Left colon (tissue), 2 donors: ENCODE results near the gene FYTTD1. TPM values are rescaled to one million over a fixed set of nuclear protein-coding genes. Genes with fewer than 3 reads are reported as not detected.
"Not testable (repeated sequence)": the region's sequence is repeated elsewhere in the genome, so short reads cannot be mapped to it uniquely, and the experiment has no call there.

Experiments
- ATAC-seq: fragments of 200-7000 bp; cut with Tn5 transposase; one replicate; pipeline ENCODE4 v1.9.1; 2020; ENCODE audit warnings: mild to moderate bottlenecking, moderate library complexity
- DNase-seq, 2 donors: peaks; one replicate each; pipeline ENCODE4 v3.0.0-alpha.2; 2020
- intact Hi-C, 2 donors: fragments of 100-400 bp; cut with DNase I in 1 of 2; cut with micrococcal nuclease in 1 of 2; formaldehyde crosslinking; loops; one replicate each; pipeline versions ENCODE4 v1.11.2 to v1.14.0; 2022; cut with DNase I, micrococcal nuclease
- long read RNA-seq: library from polyadenylated mRNA; unstranded; transcript quantifications from one replicate; pipeline ENCODE4 v2.0.0, GENCODE V29; 2021
- total RNA-seq, 2 donors: library from RNA; stranded (reverse); fragmentation: NEBNext Ultra II Directional; extraction: Animal tissue kit (Norgen Biotek cat#: 25700); gene quantifications; one replicate each; pipeline ENCODE4 v1.2.1, GENCODE V29; 2021
- donor health status: DM: no; HTN: no; CAD: no.
- donor health status: DM: yes; HTN: yes; CAD: no.

The FYTTD1 gene, protein sequence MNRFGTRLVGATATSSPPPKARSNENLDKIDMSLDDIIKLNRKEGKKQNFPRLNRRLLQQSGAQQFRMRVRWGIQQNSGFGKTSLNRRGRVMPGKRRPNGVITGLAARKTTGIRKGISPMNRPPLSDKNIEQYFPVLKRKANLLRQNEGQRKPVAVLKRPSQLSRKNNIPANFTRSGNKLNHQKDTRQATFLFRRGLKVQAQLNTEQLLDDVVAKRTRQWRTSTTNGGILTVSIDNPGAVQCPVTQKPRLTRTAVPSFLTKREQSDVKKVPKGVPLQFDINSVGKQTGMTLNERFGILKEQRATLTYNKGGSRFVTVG
- total RNA-seq, result 10 to 100 TPM; 32.6 to 37.5 TPM
- long read RNA-seq, full-length matches to known transcripts, result 85 of 121 reads
- long read RNA-seq, partial matches to known transcripts, result 21 of 121 reads
- long read RNA-seq, other reads (novel, unspliced or antisense), result 15 of 121 reads

DNA sequence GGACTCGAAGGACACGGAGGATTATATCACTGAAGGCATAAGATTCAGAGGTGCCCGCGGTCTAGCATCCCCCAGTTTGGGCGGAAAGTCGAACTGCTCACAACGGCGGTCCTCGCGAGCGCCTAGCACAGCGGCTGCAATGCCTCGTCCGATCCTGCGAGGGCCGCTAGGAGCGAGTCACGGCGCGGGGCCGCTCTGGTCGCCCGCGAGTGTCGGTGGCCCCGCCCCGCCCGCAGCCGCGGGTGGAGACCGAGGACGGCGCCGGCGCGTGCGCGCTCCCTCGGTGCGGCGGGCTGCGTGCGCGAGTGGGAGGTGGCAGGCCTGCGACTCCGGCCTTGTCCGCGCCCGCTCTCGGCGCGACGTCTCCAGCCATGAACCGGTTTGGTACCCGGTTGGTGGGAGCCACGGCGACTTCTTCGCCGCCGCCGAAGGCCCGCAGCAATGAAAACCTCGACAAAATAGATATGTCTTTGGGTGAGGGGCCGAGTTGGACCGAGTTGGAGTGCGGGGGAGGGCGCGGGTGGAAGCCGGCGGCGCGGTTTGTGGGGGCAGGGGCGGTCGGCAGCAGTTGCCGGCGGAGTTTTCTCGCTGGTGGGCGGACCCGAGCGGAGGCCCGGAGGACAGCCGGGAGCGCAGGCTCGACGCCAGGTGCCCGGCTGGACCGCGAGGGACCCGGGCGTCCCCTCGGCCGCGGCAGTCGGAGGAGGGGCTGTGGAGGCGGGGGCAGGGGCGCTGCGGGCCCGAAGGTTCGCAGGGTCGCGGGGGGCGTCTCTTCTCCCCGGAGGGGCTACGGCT is at the start of gene FYTTD1:
FYTTD1 (plus strand) TSS at position 283 of the 795 bp plus-strand sequence; CDS start at position 372, 89 bp downstream.
- intact Hi-C loops, result no loop called here
- peak; percentile 85 to 92 for DNase-seq
- peak; percentile 93 for ATAC-seq

DNA sequence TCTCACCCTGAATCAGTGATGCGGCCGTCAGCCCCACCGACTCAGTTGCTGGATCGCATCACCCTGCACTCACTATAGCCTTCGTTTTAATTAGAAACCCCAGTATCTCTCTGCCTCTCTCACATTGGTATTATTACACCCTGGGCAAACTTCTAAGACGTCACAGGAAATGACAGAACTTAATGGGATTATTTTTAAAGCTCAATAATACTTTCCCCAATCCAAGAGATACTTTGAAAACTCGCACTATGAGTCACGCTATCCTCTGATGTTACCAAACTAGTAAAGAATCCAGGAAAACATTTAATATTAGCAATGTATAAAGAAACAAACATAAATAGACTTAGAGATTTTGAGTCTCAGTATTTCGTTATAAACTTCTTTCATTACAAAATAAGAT is 49.6 kb upstream of the FYTTD1 start:
- DNase-seq (no peak), ATAC-seq (no peak)

DNA sequence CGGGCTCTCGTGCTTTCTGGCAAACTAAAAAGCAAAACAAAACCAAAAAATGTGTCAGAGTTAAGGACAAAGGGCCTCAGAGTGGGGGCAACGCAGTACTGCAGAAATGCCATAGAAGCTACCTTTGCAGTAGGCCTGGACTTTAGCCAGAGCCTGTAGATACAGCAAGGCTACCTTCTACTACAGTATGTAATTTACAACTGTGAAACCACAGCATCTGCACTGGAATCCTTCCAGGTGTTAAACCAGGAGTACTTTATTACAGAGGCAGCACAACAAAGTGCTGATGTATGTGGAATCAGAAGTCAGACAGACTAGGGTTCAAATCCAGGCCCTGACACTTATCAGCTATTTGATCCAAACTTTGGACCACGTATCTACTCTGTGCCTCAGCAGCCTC is 47.8 kb upstream of the FYTTD1 start:
- intact Hi-C loops, result no loop called here
- ATAC-seq, result peak; percentile 73
- DNase-seq, result no peak

More for the DNA sequence above, 49.6 kb upstream of the FYTTD1 start:
- intact Hi-C loops, result no loop called here

DNA sequence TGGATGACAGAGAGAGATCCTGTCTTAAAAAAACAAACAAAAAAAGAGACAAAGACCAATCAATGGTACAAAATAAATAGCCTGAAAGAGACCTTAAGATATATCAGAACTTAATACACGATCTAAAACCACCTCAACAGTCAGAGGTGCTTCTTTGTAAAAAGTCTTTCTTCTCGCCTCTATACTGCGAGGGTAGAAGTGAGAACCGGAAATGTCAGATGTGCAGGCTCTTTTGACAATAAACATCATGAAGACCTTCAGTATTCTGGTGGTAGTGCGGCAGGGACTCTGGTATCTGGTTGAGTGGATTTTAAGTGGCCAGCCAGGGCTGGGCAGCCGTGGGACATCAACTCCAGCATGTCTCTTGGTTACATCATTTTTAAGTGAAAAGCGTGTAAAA is 43.0 kb upstream of the FYTTD1 start:
- no peak for ATAC-seq
- no peak for DNase-seq
- intact Hi-C loops, result no loop called here

DNA sequence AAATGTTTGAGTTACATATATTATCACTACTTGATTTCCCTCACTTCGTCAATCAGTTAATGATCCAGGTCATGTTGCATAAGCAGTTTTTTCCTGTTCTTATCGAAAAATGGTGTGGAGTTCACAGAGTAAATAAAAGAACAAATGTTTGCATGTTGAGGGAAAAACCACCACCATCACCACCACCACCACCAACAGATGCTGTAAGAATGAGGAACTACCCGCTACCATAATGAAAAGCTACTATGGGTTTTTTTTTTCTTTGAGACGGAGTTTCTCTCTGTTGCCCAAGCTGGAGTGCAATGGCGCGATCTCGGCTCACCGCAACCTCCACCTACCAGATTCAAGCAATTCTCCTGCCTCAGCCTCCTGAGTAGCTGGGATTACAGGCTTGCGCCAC is 40.5 kb upstream of the FYTTD1 start:
- intact Hi-C loops, result no loop called here

DNA sequence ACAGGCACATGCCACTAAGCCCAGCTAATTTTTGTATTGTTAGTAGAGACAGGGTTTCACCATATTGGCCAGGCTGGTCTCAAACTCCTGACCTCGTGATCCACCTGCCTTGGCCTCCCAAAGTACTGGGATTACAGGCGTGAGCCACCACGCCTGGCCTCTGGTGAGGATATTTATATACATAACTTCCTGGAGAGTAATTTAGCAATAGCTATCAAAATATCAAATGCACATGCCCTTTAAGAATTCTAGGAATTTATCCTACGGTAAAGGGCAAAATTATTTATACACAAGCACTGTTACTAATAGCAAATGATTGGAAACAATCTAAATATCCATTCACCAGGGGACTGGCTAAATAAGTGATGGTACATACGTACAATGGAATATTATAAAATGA is 38.7 kb upstream of the FYTTD1 start:
- intact Hi-C loops, ATAC-seq, DNase-seq: not testable (repeated sequence)

More for the DNA sequence above, 40.5 kb upstream of the FYTTD1 start:
- ATAC-seq (no peak), DNase-seq (peak in 1 of 2 donors; percentile 18)

DNA sequence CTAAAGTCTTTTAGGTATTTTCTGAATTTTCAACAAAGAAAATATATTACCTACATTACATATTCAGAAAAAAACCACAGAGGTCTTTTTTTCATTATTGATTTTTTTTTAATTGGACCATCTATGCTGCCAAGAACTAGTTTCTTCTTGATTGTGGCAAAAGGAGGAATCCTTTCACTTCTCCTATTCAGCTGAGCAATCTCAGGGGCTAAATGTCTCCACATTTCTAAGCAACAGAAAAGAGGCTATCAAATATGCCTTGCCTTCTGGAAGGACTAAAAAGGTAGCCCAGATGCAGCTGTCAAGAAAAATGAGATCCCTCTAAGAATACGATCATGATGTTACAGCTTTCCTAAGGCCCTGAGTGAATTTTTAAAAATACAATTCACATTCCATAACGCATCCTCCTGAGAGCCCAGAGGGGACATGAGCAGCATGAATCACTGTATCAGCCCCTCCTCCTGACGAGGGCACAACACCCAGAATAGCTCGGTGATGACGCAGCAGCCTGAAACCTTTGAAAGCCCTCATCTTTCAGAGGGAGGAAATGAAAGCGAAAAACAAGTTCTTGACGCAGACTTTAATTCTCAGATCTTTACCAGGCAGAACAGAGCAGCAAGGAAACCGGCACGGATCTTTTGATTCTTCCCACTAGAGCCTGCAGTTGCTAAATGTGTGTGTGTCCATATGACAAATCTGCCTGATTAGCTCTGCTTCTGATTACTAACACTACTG is 37.5 kb upstream of the FYTTD1 start:
- DNase-seq, result peak; percentile 74 to 89
- ATAC-seq, result peak; percentile 70
- intact Hi-C loops, result no loop called here

DNA sequence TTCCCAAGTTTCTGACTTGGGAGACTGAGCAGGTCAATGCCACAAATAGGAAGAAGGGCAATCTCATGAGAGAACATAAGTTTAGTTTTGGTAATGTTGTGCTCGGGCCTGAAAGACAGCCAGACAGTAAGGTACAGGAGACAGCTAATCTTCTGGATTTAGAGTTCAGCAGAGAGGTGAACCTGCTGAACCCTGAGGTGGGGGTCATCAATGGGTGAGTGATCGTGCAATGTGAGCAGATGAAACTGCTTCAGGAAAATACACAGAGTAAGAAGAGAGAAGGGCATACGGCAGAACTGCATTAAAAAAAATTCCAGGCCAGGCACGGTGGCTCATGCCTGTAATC is 36.2 kb upstream of the FYTTD1 start:
- DNase-seq (no peak), ATAC-seq (no peak)
- intact Hi-C loops, result no loop called here

DNA sequence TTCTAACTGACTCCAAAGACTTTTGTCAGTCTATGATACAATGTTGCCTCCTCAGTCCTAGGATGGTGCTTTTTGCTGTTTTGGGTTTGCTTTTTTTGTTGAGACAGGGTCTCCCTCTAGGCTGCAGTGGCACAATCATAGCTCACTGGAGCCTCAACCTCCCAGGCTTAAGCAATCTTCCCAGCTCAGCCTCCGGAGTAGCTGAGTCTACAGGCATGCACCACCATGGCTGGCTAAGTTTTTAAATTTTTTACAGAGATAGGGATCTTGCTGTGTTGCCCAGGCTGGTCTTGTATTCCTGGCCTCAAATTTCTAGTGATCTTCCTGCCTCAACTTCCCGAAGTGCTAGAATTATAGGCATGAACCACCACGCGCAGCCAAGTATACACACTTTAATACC is 35.4 kb upstream of the FYTTD1 start:
- DNase-seq (no peak), ATAC-seq (no peak)
- intact Hi-C loops, result no loop called here

DNA sequence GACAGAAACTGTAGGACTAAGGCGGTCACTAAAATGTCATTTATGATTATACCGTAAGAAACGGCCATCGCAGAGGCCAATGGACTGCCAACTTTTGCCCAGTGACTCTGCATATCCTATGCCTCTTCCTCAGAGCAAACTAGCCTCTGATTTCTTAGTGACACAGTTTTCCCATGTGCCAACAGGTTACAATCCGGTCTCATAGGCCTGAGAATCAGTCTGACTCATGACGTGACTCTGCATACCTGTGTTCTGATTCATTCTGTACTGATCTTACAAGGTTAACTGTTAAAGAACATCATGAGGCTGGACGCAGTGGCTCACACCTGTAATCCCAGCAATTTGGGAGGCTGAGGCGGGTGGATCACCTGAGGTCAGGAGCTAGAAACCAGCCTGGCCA is 30.8 kb upstream of the FYTTD1 start:
- intact Hi-C loops, result no loop called here
- DNase-seq (no peak), ATAC-seq (no peak)

DNA sequence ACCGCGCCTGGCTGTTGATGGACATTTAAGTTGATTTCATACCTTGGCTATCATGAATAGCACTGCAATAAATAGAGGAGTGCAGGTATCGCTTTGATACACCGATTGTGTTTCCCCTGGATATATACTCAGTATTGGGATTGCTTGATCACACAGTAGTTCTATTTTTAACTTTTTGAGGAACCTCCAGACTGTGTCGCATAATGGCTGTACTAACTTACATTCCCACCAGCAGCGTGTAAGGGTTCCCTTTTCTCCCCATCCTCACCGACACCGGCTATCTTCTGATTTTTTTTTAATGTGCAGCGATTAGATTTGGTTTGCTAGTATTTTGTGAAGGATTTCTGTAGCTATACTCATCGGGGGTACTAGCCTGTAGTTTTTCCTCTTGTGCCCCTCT is 29.0 kb upstream of the FYTTD1 start:
- DNase-seq (no peak), ATAC-seq (no peak)
- intact Hi-C loops, result no loop called here

DNA sequence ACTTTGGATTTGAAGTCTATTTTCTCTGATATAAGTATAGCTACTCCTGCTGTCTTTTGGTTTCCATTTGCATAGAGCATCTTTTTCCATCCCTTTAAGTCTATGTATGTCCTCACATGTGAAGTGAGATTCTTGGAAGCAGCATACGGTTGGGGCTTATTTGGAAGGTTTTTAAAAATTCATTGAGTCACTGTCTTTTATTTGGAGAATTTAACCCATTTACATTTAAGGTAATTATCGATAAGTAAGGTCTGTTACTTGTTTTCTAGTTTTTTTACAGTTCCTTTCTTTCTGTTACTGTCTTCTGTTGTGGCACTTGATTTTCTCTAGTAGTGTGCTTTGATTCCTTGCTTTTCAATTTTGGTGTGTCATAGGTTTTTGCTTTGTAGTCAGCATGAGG is 26.9 kb upstream of the FYTTD1 start:
- ATAC-seq (no peak), DNase-seq (no peak)
- intact Hi-C loops, result no loop called here

DNA sequence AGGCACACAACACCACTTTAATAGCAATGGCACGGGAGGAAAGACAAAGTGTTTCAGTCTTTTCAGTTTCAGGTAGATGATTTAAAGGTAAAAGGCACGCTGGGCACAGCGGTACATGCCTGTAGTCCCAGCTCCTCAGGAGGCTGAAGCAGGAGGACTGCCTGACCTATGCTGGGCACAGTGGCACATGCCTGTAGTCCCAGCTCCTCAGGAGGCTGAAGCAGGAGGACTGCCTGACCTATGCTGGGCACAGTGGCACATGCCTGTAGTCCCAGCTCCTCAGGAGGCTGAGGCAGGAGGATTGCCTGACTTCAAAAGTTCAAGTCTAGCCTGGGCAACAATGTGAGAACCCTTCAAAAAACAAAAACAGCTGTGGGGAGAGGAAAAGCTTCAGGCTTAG is 21.8 kb upstream of the FYTTD1 start:
- DNase-seq, intact Hi-C loops, ATAC-seq: not testable (repeated sequence)

DNA sequence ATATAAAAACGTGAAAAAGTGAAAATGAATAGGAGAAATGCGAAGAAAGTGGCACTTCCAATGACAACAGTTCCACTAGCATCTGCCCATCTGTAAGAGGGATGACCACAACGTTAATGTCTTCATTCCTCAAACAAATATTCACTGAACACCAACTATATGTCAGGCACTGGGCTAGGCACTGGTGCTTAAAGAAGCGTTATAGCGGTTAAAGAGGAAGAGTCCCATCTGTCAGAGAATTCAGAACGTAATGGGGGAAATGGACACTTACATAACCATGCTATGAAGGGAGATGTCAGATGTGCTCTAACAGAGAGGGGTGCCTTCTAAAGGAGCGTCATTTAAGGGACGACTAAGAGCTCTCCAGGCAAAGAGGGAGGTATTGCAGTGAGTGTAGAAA is 21.2 kb upstream of the FYTTD1 start:
- intact Hi-C loops, result no loop called here
- DNase-seq (no peak), ATAC-seq (no peak)

DNA sequence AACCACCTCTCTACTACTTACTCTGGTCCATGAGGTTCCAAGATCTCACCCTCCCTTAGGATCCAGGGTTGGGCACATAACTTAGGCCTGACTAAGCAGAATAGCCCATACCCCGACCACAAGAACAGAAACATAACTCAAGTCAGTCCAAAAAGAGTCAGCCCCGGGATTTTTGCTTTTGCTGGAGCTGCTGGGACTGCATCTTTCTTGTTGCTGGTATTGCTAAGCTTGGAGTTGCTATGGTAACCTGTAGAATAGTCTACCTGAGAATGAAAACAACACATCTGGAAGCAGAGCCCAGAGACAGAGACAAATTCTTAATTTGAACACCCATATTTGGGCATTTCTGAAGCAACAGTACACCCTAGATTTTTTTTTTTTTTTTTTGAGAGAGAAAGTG is 19.5 kb upstream of the FYTTD1 start:
- no peak for ATAC-seq
- no peak for DNase-seq
- intact Hi-C loops, result no loop called here

DNA sequence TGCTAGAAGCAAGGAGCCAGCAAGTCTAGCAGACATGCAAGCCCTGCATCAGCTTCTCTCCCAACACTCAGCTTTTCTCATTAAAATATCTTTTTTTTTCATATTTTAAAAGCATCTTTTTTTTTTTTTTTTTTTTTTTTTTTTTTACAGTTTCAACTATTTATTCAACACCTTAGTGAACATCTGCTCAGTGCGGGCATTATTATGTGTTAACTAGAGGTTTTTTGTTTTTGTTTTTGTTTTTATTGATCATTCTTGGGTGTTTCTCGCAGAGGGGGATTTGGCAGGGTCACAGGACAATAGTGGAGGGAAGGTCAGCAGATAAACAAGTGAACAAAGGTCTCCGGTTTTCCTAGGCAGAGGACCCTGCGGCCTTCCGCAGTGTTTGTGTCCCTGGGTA is 18.9 kb upstream of the FYTTD1 start:
- DNase-seq, intact Hi-C loops, ATAC-seq: not testable (repeated sequence)

DNA sequence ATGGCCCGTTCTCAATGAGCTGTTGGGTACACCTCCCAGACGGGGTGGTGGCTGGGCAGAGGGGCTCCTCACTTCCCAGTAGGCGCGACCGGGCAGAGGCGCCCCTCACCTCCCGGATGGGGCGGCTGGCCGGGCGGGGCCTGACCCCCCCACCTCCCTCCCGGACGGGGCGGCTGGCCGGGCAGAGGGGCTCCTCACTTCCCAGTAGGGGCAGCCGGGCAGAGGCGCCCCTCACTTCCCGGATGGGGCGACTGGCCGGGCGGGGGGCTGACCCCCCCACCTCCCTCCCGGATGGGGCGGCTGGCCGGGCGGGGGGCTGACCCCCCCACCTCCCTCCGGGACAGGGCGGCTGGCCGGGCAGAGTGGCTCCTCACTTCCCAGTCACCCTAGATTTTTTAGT is 18.2 kb upstream of the FYTTD1 start:
- ATAC-seq, intact Hi-C loops, DNase-seq: not testable (repeated sequence)

DNA sequence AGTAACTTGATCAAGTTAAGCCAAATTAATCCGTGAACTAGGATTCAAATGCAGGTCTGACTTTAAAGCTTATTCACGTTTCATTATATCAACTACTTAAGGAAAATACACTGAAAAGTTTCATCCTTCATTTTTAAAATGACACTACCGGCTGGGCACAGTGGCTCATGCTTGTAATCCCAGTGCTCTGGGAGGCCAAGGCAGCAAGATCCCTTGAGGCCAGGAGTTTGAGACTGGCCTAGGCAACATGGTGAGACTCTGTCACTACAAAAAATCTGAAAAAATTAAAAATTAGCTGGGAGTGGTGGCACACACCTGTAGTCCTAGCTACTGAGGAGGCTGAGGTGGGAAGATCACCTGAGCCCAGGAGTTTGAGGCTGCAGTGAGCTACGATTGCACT is 16.6 kb upstream of the FYTTD1 start:
- intact Hi-C loops, result no loop called here

DNA sequence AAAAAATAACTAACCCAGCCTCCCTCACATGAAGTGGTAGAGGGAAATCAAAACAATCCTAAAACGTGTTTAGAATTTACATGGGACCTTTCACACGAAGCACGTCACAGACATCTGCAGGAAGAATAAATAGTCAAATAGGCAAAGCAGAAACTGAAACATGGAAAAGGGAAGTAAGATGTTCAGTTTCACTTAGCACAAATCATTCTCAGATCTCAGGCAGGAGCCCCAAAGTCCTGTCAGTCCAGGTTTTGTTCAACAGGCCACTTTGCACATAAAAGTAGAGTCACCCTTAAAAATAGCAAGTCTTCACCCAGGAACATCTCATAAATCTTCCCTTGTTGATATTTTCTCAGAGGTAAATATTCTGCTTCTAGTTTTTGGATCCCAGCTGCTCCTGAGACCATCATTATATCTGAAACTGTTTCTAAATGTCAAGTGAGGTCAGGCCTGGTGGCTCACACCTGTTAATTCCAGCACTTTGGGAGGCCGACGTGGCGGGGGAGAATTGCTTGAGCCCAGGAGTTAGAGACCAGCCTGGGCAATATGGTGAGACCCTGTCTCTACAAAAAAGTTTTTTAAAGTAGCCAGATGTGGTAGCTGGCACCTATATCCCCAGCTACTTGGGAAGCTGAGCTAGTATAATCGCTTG is 14.9 kb upstream of the FYTTD1 start:
- intact Hi-C loops, result no loop called here
- ATAC-seq, result no peak
- DNase-seq, result no peak

More for the DNA sequence above, 16.6 kb upstream of the FYTTD1 start:
- no peak for DNase-seq
- ATAC-seq, result no peak
